Middle frontal gyrus (tissue), 1 donor: ENCODE results near the gene ZNF18.
"Not testable (repeated sequence)": the region's sequence is repeated elsewhere in the genome, so short reads cannot be mapped to it uniquely, and the experiment has no call there.

Experiments
- DNase-seq: peaks from one replicate; pipeline ENCODE4 v3.0.0-alpha.2; 2015; ENCODE audit warnings: low spot score; ENCODE audit errors: extremely low spot score

The ZNF18 gene

DNA sequence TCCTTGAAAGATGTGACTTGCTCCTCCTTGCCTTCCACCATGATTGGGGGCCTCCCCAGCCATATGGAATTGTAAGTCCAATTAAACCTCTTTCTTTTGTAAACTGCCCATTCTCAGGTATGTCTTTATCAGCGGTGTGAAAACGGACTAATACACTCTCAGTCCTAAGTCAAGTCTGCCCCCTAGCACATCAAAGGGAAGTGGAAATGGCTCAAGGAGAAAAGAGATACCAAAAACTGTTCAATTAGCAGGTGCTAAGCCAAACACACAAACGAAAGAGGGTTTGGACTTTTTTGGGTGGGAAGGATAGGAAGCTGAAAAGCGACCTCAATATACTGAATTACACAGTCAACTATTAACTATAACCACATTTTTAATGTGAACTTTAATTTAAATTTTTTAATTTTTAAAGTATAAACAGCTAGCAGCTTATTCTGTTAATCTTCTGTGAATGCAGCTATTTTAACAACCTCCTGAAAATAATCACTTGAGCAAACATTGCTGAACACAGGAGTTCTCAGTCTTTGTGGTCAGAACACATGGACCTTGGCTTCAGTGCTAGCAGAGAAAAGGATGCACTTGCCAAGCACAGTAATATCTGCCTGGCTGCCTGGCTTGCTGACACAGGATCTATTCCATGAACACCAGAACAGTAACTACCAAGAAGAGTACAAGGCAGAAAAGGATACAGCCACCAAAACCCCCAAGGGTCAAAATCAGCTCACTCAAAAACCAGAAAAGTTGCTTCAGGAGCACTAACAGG lies 10.9 kb downstream of the ZNF18 start:
- DNase-seq, result no peak

DNA sequence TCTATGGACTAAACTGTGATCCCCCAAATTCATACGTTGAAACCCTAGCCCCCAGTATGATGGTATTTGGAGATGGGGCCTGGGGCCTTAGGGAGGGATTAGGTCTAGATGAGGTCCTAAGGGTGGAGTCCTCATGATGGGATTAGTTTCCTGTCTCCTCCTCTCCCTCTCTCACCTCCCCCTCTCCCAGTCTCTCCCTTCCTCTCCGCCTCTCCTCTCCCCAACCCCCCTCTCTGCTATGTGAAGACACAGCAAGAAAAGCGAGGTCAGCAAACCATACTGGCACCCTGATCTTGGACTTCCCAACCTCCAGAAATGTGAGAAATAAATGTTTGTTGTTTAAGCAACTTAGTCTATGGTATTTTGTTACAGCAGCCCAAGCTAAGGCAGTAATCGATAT lies 15.4 kb downstream of the ZNF18 start:
- no peak for DNase-seq

DNA sequence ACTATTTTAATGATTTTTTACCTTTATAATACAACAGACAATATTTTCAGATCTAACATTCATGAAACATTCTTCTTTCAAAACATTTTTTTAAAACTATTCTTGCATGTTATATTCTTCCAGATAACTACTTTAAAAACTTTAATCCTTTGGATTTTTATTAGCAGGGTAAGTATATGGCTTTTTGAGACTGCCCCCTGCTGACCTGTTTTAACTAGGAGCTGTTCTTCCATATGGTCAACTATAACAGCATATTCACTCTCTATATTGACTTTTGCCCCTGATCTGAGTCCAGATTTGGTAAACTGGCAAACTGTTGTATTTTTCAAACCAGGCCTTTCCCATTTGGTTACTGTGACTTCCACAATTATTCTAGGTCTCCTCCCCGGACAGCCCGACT lies 16.5 kb downstream of the ZNF18 start:
- no peak for DNase-seq

DNA sequence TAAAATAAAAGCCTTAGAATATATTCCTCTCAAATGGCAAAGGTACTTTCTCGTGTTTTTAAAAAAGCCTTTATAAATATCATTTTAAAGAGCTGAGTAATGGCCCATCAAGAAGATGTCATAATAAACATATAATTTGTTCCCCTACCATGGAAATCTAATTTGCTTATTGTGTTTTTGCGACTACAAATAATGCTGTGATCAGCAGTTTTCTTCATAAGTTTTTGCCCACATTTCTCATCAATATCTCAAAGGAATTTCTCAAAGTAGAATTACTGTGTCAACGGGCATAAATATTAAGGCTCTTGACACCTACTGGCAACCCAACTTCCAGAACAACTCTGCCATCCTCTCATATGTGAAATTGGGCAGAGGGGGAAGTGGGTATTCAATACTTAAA lies 17.5 kb downstream of the ZNF18 start:
- DNase-seq, result no peak

DNA sequence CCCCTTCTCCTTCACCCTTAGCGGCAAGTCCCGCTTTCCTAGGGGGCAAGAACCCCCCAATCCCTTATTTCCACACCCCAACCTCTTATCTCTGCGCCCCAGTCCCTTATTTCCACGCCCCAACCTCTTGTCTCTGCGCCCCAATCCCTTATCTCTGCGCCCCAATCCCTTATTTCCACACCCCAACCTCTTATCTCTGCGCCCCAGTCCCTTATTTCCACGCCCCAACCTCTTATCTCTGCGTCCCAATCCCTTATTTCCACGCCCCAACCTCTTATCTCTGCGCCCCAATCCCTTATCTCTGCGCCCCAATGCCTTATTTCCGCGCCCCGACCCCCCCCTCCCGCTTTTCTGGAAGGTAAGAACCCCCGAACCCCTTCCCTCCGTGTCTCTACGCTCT lies 24.5 kb downstream of the ZNF18 start:
- not testable (repeated sequence) for DNase-seq

DNA sequence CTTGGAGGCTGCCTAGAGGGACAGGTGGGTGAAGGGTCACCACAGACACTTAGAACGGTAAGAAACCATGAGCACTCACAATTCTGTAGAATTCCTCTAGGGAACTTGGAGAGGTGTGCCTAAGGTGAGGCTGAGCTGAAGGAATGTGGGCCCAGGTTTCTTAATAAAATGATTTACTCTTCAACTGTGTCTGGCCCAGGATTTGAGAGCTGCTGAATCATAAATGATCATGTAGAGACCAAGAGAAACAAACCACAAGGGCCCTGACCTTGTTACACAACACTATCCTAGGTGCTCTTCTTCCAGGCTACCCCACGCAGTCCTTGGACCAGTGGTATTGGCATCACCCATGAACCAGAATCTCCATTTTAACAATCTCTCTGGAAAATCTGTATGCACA lies 27.7 kb downstream of the ZNF18 start:
- no peak for DNase-seq

DNA sequence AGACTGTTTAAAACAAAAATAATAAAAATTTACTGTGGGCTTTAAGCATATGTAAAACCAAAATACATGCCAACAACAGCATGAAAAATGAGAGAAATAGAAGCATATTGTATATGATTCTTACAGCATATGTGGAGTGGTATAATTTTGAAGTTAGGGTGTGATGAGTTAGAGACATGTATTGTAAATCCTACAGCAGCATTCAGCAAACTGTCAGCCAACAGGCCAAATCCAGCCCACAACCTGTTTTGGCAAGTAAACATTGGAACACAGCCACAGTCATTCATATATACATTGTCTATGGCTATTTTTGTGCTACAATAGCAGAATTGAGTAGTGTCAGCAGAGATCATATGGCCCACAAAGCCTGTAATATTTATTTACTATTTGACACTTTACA lies 42.3 kb downstream of the ZNF18 start:
- no peak for DNase-seq

DNA sequence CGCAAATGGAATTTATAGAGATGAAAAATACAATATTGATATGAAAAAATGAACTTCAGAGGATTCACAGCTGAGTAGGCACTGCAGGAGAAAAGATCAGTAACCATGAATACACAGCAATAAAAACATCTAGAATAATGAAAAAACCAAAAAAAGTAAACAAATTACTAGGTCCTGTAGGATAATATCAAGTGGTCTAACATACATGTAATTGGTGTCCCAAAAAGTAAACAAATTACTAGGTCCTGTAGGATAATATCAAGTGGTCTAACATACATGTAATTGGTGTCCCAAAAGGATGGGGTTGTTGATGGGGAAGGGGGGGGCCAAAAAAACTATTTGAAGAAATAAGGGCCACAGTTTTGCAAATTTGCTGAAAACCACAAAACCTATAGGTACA lies 43.4 kb downstream of the ZNF18 start:
- no peak for DNase-seq

DNA sequence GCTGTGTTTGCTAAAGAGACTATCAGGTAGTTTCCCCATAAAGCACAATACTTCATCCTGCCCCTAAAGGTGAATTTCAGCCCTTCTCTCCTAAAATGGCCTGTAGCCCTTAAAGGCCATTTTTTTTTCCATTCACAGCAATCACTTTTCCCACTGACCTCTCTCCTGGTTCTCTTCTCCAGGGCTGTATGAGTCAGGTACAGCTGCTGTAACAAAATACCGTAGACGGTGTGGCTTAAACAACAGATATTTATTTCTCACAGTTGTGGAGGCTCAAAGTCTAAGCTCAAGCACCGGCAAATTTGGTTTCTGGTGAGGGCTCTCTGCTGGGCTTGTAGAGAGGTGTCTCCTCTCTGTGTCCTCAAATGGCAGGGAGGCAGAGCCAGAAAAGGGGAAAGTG lies 44.7 kb downstream of the ZNF18 start:
- no peak for DNase-seq

DNA sequence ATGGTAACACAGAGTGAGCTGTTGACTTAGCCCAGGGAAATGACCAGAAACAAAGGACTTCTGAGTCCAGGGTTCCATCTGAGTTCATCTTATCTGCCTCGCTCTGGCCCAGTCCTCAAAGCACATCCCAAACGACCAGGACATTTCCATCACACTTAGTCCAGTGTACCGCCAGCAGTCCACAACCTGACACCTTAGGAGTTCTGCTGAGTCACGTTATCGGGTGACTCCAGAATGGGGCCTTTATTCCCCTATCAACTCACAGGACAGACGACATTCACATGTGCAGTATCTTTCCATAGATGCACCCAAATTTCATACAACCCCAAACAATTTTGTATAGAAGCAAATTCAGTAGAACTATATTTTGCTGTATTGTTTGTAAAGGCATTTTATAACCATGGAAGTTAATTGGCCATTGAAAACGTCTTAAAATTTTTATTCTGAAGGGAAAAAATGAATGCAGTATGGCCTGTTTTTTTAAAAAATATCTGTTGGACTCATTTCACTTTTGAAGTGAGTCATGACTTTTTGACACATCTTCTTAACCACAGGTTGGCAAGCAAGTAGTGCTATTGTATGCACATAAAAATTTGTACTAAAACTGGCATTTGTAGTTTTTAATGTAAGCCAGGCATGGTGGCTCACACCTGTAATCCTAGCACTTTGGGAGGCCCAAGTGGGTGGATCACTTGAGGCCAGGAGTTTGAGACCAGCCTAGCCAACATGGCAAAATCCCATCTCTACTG lies 46.3 kb downstream of the ZNF18 start:
- DNase-seq, result no peak

DNA sequence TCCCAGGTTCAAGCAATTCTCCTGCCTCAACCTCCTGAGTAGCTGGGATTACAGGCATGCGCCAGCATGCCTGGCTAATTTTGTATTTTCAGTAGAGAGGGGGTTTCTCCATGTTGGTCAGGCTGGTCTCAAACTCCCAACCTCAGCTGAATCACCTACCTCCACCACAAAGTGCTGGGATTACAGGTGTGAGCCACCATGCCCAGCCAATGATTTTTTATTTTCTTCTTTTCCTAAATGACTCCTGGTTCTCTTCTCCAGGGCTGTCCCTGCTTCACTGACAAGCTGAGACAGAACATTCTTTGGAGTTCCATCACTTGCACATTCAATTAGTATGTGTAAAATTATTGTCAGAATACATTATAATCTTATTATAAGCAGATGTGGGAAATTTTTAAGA lies 47.7 kb downstream of the ZNF18 start:
- not testable (repeated sequence) for DNase-seq

DNA sequence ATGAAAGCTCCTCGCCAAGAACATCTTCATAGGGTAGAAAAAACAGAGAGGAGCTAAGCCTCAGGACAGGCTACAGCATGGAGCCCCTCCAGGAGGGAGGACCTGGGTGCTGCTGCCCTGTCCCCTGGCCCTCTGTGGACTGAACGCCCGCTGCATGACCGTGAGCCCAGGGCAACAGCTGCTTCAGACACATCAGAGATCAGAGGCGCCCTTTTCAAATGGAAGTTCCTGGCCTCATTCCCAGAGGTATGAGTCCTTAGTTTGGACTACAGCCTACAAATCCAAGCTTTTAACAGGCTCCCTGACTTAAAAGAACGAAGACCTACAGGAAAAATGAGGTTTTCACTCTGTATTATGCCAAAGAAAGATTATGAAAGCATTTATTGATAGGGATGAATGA lies 48.5 kb downstream of the ZNF18 start:
- DNase-seq, result no peak

DNA sequence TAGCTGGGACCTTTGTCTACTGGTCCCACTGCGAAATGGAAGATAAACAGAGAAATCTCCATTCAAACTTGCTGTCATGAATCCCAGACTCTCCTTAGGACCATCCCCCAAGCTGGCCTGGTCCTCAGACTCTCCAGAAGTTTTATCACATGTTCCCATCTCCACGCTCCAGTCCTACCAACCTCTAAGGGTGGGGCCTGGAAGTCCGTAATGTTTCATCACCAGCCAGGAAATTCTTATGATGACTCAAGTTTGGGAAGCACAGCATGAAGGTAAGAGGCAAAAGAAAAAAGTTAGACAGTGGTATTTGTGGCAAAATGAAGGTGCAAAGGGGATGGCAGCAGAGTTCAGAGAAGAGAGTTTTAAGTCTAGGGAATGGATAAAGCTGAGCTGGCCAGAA lies 52.7 kb downstream of the ZNF18 start:
- no peak for DNase-seq

DNA sequence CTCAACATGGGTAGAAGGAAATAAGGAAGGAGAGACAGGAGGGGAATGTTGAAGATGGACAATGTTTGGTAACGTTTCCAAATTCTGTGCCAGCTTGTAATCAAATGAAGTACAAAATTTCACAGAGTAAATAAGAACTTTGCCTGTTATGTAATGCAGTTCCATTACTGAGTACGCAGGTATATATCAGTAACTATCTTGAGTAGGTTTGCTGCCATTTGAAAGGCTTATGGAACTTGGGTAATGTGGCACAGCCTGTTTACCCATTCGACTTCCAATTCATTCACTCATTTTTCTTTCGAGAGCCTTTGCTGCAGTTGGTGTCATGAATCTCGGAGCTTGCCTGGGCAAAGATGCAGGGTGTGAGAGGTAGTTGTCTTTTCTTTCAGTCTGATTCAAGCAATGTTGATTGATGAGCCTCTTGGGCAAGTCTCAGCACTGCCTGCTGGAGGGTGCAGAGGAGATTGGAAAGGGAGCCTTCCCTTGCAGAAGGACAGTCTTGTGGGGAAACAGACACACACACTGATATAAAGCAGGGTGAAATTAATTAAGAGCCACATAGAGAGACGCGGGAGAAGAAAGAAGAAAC lies 53.4 kb downstream of the ZNF18 start:
- DNase-seq, result no peak

DNA sequence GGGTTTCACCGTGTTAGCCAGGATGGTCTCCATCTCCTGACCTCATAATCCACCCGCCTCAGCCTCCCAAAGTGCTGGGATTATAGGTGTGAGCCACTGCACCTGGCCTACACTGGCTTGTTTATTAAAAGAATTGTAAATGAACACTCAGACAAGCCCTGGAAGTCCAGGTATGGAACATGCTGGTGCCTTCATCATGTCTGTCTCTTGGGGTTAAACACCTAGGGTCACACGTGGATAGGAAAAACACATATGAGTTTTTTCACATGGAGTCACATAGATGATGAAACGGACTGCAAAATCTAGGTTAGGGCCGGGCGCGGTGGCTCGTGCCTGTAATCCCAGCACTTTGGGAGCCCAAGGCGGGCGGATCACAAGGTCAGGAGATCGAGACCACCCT lies 54.2 kb downstream of the ZNF18 start:
- DNase-seq, result not testable (repeated sequence)

DNA sequence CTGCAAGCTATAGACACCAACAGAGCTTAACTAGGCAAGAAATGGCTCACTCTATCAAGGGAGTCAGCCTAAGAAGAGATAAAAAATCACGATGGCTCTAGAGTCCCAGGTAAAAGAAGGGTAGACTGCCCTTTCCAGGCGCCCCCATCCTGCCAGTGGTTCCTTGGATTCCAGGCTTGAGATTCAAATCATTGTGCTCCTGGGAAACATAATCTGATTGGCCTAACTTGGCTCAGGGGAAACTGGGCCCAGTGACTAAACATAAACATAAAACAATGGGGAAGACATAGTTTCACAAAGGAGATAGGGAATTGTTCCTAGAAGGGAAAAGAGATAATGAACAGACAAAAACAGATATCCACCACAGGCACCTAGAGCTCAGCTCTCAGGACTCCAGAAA lies 56.4 kb downstream of the ZNF18 start:
- no peak for DNase-seq

DNA sequence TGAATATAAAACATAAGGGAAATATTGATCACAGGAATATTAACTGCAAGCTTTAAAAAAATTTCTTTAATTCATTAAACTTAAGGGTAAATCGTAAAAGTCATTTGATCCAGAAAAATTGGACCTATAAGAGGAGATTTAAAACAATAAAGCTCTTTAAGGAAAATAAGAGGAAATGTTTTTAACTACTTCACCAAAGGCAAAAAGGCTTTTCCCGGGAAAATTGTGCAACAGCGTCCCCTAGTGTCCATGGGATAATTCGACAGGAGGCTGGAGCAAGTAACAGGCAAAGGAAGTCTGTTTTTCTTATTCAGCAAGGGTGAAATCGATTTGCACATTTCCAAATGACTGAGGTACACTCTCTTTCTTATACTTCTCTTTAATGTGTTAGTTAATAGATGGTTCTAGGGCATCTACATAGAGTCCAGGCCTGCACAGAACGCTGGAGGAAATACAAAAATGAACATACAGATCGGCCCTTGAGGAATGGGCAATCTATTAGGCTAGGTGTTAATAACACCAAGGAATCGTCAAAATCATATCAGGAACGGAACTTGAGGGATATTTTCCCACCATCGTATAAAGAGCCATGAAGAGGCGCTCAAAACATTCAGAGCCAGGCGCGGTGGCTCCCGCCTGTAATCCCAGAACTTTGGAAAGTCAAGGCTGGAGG lies 61.4 kb downstream of the ZNF18 start:
- peak; percentile 73 for DNase-seq

DNA sequence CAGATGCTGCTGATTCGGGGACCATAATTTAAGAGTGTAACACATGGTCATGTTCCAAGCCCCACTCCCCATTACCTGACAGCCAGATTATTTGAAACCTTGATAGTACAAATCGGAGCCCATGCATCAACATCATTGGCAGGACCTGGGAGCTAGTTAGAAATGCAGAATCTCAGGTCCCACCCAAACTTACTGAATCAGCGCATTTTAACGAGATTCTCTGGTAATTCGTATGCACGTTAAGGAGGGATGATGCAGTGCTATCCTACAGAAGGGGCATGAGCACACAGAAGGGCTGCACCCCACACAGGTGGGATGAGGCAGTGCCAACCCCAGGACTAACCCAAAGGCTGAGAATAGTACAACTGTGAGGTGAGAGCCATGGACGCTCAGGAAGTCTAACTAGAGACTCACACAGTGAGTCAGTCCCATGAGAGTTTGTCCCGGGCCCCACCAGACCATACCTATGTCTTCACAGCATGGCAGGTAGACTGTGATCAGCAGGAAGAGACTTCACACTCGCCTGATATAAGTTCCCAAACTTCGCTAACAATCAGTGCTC lies 64.9 kb downstream of the ZNF18 start:
- DNase-seq, result no peak

DNA sequence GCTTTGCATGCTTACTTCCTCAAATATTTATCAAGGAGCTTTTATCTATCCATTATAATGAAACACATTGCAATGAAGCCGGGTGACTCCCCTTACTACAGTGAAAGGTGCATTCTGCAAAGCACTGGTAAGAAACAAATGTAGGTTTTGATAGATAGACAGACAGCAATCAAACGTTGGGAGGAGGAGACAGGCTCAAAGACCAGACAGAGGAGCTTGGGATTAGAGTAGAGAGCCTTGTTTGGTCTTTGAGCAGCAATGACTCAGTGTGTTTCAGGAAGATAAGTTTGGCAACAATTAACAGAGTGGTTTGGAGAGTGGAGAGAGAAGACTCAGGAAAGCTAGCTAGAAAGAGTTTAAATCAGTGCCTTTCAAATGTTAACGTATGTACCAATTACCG lies 68.8 kb downstream of the ZNF18 start:
- no peak for DNase-seq
